Fibroblast of the aortic adventitia (primary cell): ENCODE measurements around the gene MAST2. TPM values are rescaled to one million over a fixed set of nuclear protein-coding genes. Genes with fewer than 3 reads are reported as not detected.
"Not testable (repeated sequence)": the region's sequence is repeated elsewhere in the genome, so short reads cannot be mapped to it uniquely, and the experiment has no call there.

Experiments used
- DNase-seq: peaks from one replicate; pipeline ENCODE4 v3.0.0-alpha.2; 2010; ENCODE audit warnings: low read depth
- H3K4me3 ChIP-seq: 2 replicates; pipeline ENCODE4 v1.5.1; 2011; ENCODE audit warnings: low read depth, mild to moderate bottlenecking, control low read depth, low read length, moderate library complexity
- total RNA-seq: library from RNA; depleted of rRNA; stranded (reverse); fragments of >200 nt; gene quantifications from 2 replicates; pipeline ENCODE4 v1.2.3, GENCODE V29; 2012; ENCODE audit warnings: low replicate concordance
- TF ChIP-seq, protein P1 (sequence below): IDR thresholded peaks from 2 replicates; pipeline ENCODE4 v1.5.1; 2011; ENCODE audit warnings: mild to moderate bottlenecking, low read length, control low read depth, inconsistent platforms; ENCODE audit not compliant: insufficient read depth

The MAST2 gene
- total RNA-seq, 1 donor: 28.3 TPM

- TF ChIP-seq, protein P1, sequence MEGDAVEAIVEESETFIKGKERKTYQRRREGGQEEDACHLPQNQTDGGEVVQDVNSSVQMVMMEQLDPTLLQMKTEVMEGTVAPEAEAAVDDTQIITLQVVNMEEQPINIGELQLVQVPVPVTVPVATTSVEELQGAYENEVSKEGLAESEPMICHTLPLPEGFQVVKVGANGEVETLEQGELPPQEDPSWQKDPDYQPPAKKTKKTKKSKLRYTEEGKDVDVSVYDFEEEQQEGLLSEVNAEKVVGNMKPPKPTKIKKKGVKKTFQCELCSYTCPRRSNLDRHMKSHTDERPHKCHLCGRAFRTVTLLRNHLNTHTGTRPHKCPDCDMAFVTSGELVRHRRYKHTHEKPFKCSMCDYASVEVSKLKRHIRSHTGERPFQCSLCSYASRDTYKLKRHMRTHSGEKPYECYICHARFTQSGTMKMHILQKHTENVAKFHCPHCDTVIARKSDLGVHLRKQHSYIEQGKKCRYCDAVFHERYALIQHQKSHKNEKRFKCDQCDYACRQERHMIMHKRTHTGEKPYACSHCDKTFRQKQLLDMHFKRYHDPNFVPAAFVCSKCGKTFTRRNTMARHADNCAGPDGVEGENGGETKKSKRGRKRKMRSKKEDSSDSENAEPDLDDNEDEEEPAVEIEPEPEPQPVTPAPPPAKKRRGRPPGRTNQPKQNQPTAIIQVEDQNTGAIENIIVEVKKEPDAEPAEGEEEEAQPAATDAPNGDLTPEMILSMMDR: no peak
- no peak for DNase-seq
- no peak overlapping the region for H3K4me3 ChIP-seq
These were observed 148.7 kb downstream of the MAST2 start for GRCh38 chr1:45952072-45952471.

- TF ChIP-seq, protein P1: no peak
- peak overlapping the region; percentile 26 for H3K4me3 ChIP-seq
- DNase-seq: peak; percentile 86
These were observed 150.8 kb downstream of the MAST2 start for GRCh38 chr1:45953934-45954847.

- no peak for DNase-seq
- TF ChIP-seq, protein P1: no peak
- H3K4me3 ChIP-seq: no peak overlapping the region
These were observed 154.3 kb downstream of the MAST2 start for GRCh38 chr1:45957684-45958083.

DNA sequence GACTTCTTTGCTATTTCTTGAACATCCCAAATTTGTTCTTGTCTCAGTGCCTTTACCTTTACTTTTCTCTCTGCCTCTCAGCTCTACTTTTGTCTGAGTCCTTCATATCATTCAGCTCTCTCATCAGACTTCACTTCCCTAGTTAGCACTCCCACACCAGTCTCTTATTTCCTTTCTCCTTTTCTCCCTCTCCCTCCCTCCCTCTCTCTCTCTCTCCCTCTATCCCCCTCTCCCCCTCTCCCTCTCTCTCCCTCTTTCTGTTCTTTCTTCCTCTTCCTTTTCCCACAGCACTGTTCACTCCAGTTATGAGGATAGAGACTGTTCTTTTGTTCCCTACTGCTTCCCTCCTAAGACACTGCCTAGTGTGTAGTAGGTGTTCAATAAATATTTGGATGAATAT is 154.9 kb downstream of the MAST2 start:
- TF ChIP-seq, protein P1: no peak

GRCh38 chr1:45960930-45961715 is 157.7 kb downstream of the MAST2 start:
- TF ChIP-seq, protein P1: no peak
- DNase-seq: no peak
- no peak overlapping the region for H3K4me3 ChIP-seq

More for the DNA sequence above, 154.9 kb downstream of the MAST2 start:
- H3K4me3 ChIP-seq: no peak overlapping the region
- no peak for DNase-seq

DNA sequence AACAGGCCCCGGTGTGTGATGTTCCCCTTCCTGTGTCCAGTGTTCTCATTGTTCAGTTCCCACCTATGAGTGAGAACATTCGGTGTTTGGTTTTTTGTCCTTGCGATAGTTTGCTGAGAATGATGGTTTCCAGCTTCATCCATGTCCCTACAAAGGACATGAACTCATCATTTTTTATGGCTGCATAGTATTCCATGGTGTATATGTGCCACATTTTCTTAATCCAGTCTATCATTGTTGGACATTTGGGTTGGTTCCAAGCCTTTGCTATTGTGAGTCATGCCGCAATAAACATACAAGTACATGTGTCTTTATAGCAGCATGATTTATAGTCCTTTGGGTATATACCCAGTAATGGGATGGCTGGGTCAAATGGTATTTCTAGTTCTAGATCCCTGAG is 158.5 kb downstream of the MAST2 start:
- not testable (repeated sequence) for H3K4me3 ChIP-seq, DNase-seq
